ENCODE measurements around the gene SYNDIG1L.
A peak's percentile ranks its signal among the peaks of the same experiment; 100 is the strongest.
"Not testable (repeated sequence)": the region's sequence is repeated elsewhere in the genome, so short reads cannot be mapped to it uniquely, and the experiment has no call there.

SYNDIG1L gene

DNA sequence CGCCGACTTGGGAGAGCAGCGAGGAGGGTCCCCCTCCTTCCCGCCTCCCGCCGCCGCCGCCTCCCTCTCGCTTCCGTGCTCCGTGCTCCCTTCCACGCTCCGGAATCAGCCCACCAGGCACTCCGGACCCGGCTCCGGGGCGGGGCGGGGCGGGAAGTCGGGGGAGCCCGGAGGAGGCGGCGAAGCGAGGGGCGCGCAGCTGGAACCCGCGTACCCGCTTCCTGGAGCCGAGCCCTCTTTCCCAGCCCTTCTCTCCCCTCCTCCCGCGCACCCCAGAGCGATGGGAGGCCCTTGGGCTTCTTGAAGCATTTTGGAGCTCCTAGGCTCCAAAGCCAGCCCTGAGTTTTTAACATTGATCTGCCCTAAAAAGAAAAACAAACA lies at the start of gene SYNDIG1L:
Gene SYNDIG1L, minus strand, starts transcription at position 9 of the 381 bp plus-strand sequence. CDS start 16,466 bp downstream, outside the sequence.
- no peak for DNase-seq

DNA sequence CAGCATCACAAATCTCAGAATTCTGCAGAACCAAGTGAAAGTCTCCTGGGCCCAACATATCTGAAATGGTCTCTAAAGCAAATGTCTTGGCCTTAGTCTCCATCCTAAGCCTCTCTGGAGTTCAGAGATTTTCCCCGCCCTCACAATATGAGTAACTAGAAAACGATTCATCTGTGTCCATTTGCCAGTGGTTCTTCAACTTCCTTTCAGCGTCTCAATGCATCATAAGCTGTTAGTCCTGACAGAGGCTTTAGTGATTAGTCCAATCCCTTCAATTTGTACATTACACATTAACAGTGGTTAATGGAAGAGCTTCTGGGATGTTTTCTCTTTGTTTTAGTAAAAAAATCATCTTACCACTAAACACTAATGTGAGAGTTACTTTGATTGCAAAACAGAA lies 49.7 kb upstream of the SYNDIG1L start:
- no peak for DNase-seq

DNA sequence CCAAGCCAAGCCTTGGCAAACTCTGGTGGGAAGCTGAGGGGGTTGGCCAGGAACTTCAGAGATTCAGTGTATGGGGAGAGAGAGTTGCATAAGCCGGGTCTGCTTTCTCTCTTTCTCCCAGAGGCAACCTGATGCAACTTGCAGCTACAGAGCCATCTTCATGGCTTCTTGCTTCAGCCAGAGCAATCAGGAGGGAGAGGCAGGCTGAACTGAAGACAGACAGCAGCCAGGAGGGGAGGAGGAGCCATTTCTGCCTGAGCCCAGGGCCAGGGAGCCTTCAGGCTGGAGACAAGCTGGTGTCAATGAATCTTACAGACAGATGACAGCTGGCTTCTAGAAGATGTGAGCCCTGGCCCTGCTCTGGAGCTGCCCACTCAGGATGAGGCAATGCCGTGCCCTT lies 48.4 kb upstream of the SYNDIG1L start:
- DNase-seq, result no peak

GRCh38 chr14:74472601-74473000 lies 46.6 kb upstream of the SYNDIG1L start:
- DNase-seq, result no peak

DNA sequence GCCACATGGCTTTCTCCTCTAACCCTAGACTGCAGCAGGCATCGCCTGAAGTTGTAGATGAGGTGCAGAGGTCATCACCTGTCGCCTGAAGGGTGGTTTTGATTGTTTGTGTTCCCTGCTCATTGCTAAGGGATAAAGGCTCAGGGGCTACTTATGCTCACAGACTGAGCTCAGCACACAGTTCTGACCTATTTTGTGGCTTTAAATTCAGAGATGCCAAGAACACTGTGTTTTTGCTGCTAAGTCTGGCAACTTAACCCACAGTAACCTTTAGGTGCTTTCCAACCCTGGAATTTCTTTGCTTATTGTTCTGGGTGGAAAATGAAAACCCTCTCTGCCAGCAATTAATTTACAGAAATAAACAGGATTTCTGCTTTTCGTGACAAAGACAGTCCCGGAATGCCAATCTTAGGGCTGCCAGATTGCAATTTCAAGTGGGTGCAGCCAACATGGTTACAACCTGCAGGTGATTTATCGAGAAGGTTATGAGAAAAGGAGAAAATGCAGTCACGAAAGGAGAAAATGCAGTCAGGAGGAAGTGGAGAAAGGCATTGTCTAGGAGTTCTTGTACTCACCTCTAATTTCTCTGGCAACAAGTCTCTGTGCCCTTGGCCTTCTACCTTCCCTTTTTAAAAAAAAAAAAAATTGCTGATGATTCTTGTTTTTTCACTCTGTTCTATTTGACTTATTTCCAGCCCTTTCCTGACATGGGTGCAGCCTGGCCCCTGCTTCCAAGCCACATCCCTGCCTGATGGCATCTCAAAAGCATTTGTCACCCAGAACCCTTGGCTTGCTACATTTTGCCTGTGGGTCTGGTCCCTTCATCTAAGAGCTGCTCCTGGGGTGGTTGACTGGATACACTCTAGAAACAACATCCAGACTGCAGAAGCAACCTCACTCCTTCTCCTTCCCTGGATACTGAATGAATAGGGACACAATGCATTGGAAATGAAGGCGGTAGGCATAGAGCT lies 43.8 kb upstream of the SYNDIG1L start:
- no peak for DNase-seq

GRCh38 chr14:74468513-74468912 lies 42.5 kb upstream of the SYNDIG1L start:
- DNase-seq, result no peak

GRCh38 chr14:74465335-74465734 lies 39.3 kb upstream of the SYNDIG1L start:
- DNase-seq, result no peak

GRCh38 chr14:74464785-74465184 lies 38.8 kb upstream of the SYNDIG1L start:
- DNase-seq, result no peak

GRCh38 chr14:74463697-74464096 lies 37.7 kb upstream of the SYNDIG1L start:
- DNase-seq, result no peak

DNA sequence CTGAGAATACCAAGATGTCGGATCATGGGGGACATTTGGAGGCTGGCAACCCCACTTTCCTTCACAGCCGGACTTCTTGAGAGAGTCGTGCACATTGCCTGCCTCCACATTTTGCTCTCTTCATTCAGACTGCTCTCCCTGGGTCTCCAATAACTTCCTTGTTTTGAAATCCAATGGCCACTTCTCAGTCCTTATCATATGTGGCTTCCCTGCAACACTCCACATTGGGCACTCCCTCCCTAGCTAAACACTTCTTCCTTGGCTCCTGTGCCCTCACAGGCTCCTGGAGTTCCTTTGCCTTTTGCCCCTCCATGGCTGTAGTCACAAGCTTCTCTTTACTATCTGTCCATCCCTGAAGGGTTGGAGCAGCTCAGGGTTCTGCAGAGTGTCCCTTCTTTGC lies 37.0 kb upstream of the SYNDIG1L start:
- no peak for DNase-seq

DNA sequence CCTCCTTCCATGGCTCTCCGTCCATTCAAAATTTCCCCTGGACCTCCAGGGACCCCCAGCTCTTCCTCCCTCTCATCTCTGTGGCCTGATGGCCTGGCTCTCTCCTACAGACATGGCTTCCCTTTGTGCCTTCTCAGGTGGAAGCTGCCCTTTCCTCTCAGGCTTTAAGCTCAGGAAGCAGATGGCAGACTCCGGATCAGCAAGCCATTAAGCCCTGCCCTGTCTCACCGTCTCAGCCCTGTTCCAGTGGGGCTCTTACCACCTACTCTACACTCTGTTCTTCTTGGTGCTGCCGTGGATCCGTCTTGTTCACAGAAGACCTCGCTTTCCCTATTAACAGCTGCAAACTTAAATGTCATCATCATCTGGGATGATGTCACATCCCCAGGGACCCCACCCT lies 34.0 kb upstream of the SYNDIG1L start:
- DNase-seq, result no peak

- DNase-seq, result no peak
Measured at GRCh38 chr14:74459289-74459946, 33.4 kb upstream of the SYNDIG1L start.

GRCh38 chr14:74457565-74457895 lies 31.5 kb upstream of the SYNDIG1L start:
- DNase-seq, result no peak

DNA sequence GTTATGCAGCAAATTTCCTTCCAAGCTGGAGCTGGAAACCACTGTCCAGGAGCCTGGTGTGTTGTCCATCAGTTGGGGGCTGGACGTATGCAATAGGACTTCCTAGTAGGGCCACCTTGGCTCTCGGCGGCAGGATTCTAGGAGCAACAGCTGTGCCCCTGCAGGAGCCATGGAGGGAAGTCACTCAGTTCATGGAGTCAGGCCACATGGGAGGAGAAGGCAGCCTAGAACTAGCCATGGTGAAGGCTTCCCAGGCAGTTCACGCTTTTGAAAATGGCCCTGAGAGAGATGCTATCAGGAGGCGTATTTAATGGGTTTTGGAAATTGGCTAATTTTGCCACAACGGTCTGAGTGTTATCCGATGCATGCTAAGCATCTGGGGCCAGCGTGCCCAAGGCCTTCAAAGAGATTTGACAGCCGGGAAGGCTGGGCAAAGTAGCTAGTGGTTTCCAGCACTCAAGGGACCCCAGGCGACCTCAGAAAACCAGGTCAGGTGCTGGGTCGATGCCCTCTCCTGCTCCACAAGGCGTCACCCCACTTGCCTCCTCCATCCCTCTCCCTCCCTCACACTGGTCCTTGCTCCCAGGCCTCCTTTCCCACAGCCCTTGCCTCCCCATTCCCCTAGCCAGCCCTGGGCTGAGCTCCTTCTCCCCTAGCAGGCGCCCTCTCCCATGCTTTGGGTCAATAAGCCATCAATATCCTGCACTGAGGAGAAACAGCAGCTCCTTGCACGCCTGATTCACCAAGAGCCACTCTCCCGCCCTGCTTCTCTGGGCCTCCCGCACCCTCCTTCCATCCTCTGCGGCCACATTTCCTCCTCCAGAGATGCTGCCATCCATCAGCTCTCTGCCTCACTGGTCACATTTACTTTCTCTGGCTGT lies 30.9 kb upstream of the SYNDIG1L start:
- DNase-seq, result no peak

DNA sequence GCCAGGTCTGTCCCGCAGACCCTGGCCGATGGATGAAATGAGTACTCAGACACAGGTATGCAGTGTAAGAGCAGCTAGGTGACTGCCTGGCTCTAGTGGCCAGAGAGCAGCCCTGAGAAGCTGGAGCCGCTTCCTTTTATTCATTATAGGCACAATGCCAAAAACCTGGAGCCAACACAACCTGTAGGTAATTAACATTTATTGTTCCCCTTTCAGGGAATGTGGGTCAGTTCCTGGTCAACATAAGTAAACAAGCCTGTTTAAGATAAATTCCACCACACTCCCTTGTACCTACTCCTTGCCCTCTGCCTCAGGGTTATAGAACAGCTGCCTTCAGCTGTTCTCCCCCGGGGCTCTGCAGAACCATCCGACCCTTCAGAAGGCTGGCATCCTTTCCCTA lies 28.4 kb upstream of the SYNDIG1L start:
- DNase-seq, result not testable (repeated sequence)

GRCh38 chr14:74444866-74445265 lies 18.9 kb upstream of the SYNDIG1L start:
- no peak for DNase-seq

DNA sequence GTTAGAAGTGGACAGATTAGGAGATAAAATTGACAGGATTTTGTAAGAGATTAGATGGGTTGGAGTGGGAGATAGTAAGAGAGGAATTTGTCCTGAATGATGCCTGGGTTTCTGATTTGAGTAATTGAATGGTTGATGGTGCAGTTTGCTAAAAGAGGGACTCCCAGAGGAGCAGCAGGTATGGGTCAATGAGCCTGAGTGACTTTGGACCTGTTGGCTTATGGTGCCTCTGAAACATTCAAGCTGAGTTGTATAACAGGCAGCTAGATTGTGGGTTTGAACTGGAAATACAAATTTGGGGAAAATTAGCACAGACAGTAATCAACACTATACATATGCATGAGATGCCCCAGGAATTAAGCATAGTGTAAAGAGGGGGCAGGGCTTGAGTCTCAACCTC lies 16.7 kb upstream of the SYNDIG1L start:
- DNase-seq, result no peak

- DNase-seq, result no peak
Measured at GRCh38 chr14:74441113-74441512, 15.1 kb upstream of the SYNDIG1L start.

DNA sequence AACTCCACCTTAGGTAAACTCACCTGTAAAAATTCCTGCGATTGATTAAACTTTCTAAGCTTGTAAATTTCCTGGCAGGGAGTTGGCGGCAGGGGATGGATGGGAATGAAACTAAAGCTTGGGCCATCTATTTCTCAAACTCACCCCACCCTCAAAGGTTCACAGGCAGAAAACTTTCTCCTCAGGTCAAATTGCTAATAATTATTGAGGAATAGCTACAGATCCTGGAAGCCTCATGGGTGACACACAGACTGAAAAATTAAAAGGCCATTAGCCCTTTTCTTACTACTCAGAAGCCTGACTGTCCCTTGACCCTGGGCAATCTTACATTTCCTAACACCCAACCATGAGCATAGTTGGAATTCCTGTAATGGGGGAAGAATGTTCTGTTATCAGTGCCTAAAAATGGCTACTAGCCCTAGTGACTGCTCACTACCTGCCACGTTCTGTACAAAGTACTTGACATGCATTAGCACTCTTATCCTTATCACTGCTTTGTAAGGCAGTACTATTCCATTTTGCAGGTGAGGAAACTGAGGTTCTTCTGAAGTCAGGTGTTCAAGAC lies 12.4 kb upstream of the SYNDIG1L start:
- DNase-seq, result no peak

DNA sequence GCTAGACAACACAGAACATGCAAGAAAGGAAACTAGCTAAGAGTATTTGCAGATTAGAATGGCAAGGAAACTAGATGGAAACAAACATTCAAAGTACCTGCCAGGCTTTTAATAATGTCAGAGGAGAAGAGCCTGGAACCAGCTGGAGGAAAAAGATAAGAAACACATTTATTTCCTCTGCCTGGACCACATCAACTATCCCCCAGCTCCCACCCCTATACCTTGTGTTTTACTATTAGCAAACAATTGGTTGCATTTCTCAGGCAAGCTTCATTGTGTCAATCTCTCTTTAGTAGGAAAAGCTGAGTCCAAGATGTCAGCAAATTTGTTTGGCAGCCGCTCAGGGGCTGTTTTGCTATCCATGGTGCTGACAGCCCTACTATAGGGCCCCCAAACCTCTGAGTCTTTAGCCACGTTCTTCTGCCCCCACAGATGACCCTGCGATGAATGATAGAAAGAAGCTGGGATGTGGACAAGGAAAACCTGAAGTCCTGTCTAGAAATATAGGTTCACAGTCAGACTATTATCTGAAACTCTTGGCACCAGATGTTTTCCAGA lies 11.6 kb upstream of the SYNDIG1L start:
- DNase-seq, result no peak

- DNase-seq, result peak; percentile 4
Measured at GRCh38 chr14:74434294-74434693, 8.3 kb upstream of the SYNDIG1L start.

DNA sequence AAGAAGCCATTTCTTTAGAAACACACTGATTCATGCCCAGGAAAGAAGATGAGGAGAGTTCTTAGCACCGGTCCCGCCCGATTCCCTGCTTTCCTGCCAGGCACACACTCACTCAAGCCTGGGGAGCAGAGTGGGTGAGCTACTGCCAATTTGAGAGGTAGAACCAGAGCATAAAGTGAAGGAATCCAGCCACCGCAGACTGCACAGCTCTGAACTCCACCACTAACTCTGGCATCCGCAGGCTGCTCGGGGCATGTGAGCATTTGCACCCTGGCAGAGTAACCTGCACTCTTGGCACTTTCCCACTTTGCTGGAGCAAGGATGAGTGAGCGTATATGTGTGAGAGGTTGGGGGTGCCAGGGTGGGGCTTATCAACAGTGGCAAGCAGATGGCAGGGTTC lies 4.0 kb upstream of the SYNDIG1L start:
- DNase-seq, result no peak

GRCh38 chr14:74429221-74429691 lies 3.2 kb upstream of the SYNDIG1L start:
- no peak for DNase-seq
